Measurements from ENCODE around the gene MZF1. TPM values are rescaled to one million over a fixed set of nuclear protein-coding genes. Genes with fewer than 3 reads are reported as not detected.
"Not testable (repeated sequence)": the region's sequence is repeated elsewhere in the genome, so short reads cannot be mapped to it uniquely, and the experiment has no call there.

MZF1 gene
- total and polyA plus RNA-seq, 9 donors, result 8.1 to 21.4 (median 16.2) TPM

GRCh38 chr19:58581227-58582141 is 8.3 kb upstream of the MZF1 start:
- Histone ChIP-seq H3K27me3 (ENCODE audit: control insufficient read depth, insufficient read depth, low read length) (no peaks in the 10 kb centered on the region), H3K36me3 (ENCODE audit: control insufficient read depth, insufficient read depth, low read length) (peaks cover 34% of the 10 kb centered on the region), H3K4me3 (ENCODE audit: low read length) (no peak overlapping the region), H3K27ac (ENCODE audit: low read length) (peak overlapping the region; percentile 62), H3K9me3 (replicated peaks; ENCODE audit: control insufficient read depth, low read depth, low read length) (no peaks in the 10 kb centered on the region), H3K4me1 (ENCODE audit: control insufficient read depth, insufficient read depth, low read length) (peaks cover 7% of the 10 kb centered on the region)
- 62% methylated on average over 61 of the region's 62 CpGs for WGBS (ENCODE audit: insufficient coverage)
- DNase-seq, result peak; percentile 90

GRCh38 chr19:58579473-58580142 is 6.5 kb upstream of the MZF1 start:
- Histone ChIP-seq H3K27me3 (ENCODE audit: control insufficient read depth, insufficient read depth, low read length) (no peaks in the 10 kb centered on the region), H3K4me1 (ENCODE audit: control insufficient read depth, insufficient read depth, low read length) (peaks cover 13% of the 10 kb centered on the region), H3K4me3 (ENCODE audit: low read length) (no peak overlapping the region), H3K9me3 (replicated peaks; ENCODE audit: control insufficient read depth, low read depth, low read length) (no peaks in the 10 kb centered on the region), H3K27ac (ENCODE audit: low read length) (no peak overlapping the region), H3K36me3 (ENCODE audit: control insufficient read depth, insufficient read depth, low read length) (peaks cover 31% of the 10 kb centered on the region)
- WGBS (ENCODE audit: insufficient coverage), result 90% methylated on average over 3 of the region's 8 CpGs
- DNase-seq, result no peak

- no peaks in the 10 kb centered on the region for H3K9me3 ChIP-seq (replicated peaks; ENCODE audit: control insufficient read depth, low read depth, low read length)
- H3K27ac ChIP-seq (ENCODE audit: low read length), result no peak overlapping the region
- no peaks in the 10 kb centered on the region for H3K27me3 ChIP-seq (ENCODE audit: control insufficient read depth, insufficient read depth, low read length)
- H3K4me1 ChIP-seq (ENCODE audit: control insufficient read depth, insufficient read depth, low read length), result peaks cover 23% of the 10 kb centered on the region
- peaks cover 22% of the 10 kb centered on the region for H3K36me3 ChIP-seq (ENCODE audit: control insufficient read depth, insufficient read depth, low read length)
- no peak overlapping the region for H3K4me3 ChIP-seq (ENCODE audit: low read length)
- WGBS (ENCODE audit: insufficient coverage), result 92% methylated on average over 6 of the region's 11 CpGs
- no peak for DNase-seq
These were observed 5.1 kb upstream of the MZF1 start for GRCh38 chr19:58578012-58578925.

- H3K4me3 ChIP-seq (ENCODE audit: low read length); DNase-seq; H3K9me3 ChIP-seq (replicated peaks; ENCODE audit: control insufficient read depth, low read depth, low read length); H3K27ac ChIP-seq (ENCODE audit: low read length); H3K27me3 ChIP-seq (ENCODE audit: control insufficient read depth, insufficient read depth, low read length): not testable (repeated sequence)
- Histone ChIP-seq H3K4me1 (ENCODE audit: control insufficient read depth, insufficient read depth, low read length) (peaks cover 24% of the 10 kb centered on the region), H3K36me3 (ENCODE audit: control insufficient read depth, insufficient read depth, low read length) (peaks cover 15% of the 10 kb centered on the region)
- WGBS (ENCODE audit: insufficient coverage), result no CpG with 5 or more reads among the region's 2 CpGs
These were observed 4.4 kb upstream of the MZF1 start for GRCh38 chr19:58577581-58577980.

GRCh38 chr19:58575183-58576041 is 2.3 kb upstream of the MZF1 start:
- Histone ChIP-seq H3K27me3 (ENCODE audit: control insufficient read depth, insufficient read depth, low read length) (no peaks in the 10 kb centered on the region), H3K4me1 (ENCODE audit: control insufficient read depth, insufficient read depth, low read length) (peaks cover 27% of the 10 kb centered on the region), H3K27ac (ENCODE audit: low read length) (peak overlapping the region; percentile 99), H3K9me3 (replicated peaks; ENCODE audit: control insufficient read depth, low read depth, low read length) (no peaks in the 10 kb centered on the region), H3K36me3 (ENCODE audit: control insufficient read depth, insufficient read depth, low read length) (peaks cover 19% of the 10 kb centered on the region), H3K4me3 (ENCODE audit: low read length) (peak overlapping the region; percentile 95)
- peak; percentile 98 for DNase-seq
- WGBS (ENCODE audit: insufficient coverage), result under 1% methylated on average over 52 of the region's 66 CpGs

GRCh38 chr19:58573658-58574164 is 576 bp upstream of the MZF1 start:
- no peak for DNase-seq
- WGBS (ENCODE audit: insufficient coverage), result under 1% methylated on average over 20 of the region's 20 CpGs
- Histone ChIP-seq H3K4me3 (ENCODE audit: low read length) (peak overlapping the region; percentile 68), H3K4me1 (ENCODE audit: control insufficient read depth, insufficient read depth, low read length) (peaks cover 27% of the 10 kb centered on the region), H3K27ac (ENCODE audit: low read length) (peak overlapping the region; percentile 100), H3K27me3 (ENCODE audit: control insufficient read depth, insufficient read depth, low read length) (no peaks in the 10 kb centered on the region), H3K36me3 (ENCODE audit: control insufficient read depth, insufficient read depth, low read length) (peaks cover 36% of the 10 kb centered on the region), H3K9me3 (replicated peaks; ENCODE audit: control insufficient read depth, low read depth, low read length) (no peaks in the 10 kb centered on the region)

- H3K27ac ChIP-seq (ENCODE audit: low read length), result peak overlapping the region; percentile 100
- 31% methylated on average over 17 of the region's 24 CpGs for WGBS (ENCODE audit: insufficient coverage)
- H3K4me3 ChIP-seq (ENCODE audit: low read length), result peak overlapping the region; percentile 68
- no peak for DNase-seq
- peaks cover 36% of the 10 kb centered on the region for H3K36me3 ChIP-seq (ENCODE audit: control insufficient read depth, insufficient read depth, low read length)
- H3K9me3 ChIP-seq (replicated peaks; ENCODE audit: control insufficient read depth, low read depth, low read length), result no peaks in the 10 kb centered on the region
- peaks cover 27% of the 10 kb centered on the region for H3K4me1 ChIP-seq (ENCODE audit: control insufficient read depth, insufficient read depth, low read length)
- H3K27me3 ChIP-seq (ENCODE audit: control insufficient read depth, insufficient read depth, low read length), result no peaks in the 10 kb centered on the region
These were observed 913 bp downstream of the MZF1 start for GRCh38 chr19:58572026-58572817.

GRCh38 chr19:58571575-58571947 is 1.6 kb downstream of the MZF1 start:
- no peak overlapping the region for H3K4me3 ChIP-seq (ENCODE audit: low read length)
- DNase-seq, result peak; percentile 36
- no peaks in the 10 kb centered on the region for H3K27me3 ChIP-seq (ENCODE audit: control insufficient read depth, insufficient read depth, low read length)
- no peak overlapping the region for H3K27ac ChIP-seq (ENCODE audit: low read length)
- H3K4me1 ChIP-seq (ENCODE audit: control insufficient read depth, insufficient read depth, low read length), result peaks cover 27% of the 10 kb centered on the region
- no peaks in the 10 kb centered on the region for H3K9me3 ChIP-seq (replicated peaks; ENCODE audit: control insufficient read depth, low read depth, low read length)
- 84% methylated on average over 6 of the region's 8 CpGs for WGBS (ENCODE audit: insufficient coverage)
- peaks cover 41% of the 10 kb centered on the region for H3K36me3 ChIP-seq (ENCODE audit: control insufficient read depth, insufficient read depth, low read length)

All from muscle of leg (tissue), 11 donors.